WTC11 (cell line): ENCODE data around the gene CDH22. TPM values are rescaled to one million over a fixed set of nuclear protein-coding genes. Genes with fewer than 3 reads are reported as not detected.

ENCODE experiments used
- ATAC-seq: fragments of 200-7000 bp; cut with Tn5 transposase; 2 replicates; pipeline ENCODE4 v1.10.0; 2021; ENCODE audit warnings: mild to moderate bottlenecking, moderate library complexity
- CTCF ChIA-PET: fragments of 300-600 bp; sonication (Branson Sonifier 250); formaldehyde crosslinking; loops from one replicate; lab custom pipeline; 2021; ENCODE audit warnings: antibody characterized with exemption; lab: Charles Lee
- POLR2A ChIA-PET: fragments of 350-600 bp; sonication (Branson Sonifier 250); formaldehyde crosslinking; loops from one replicate; lab custom pipeline; 2021; ENCODE audit warnings: antibody characterized with exemption; lab: Charles Lee
- DNase-seq: peaks from one replicate; pipeline ENCODE4 v3.0.0; 2021; ENCODE audit warnings: low spot score
- H3K27ac Mint-ChIP-seq: 2 replicates; pipeline ENCODE4 v1.8.0; 2021; ENCODE audit warnings: mixed read lengths
- H3K27me3 Mint-ChIP-seq: 2 replicates; pipeline ENCODE4 v1.8.0; 2021; ENCODE audit warnings: low read depth, mild to moderate bottlenecking, moderate library complexity, mixed read lengths
- H3K36me3 Mint-ChIP-seq: 2 replicates; pipeline ENCODE4 v1.8.0; 2021; ENCODE audit warnings: mixed read lengths
- H3K4me1 Mint-ChIP-seq: 2 replicates; pipeline ENCODE4 v1.8.0; 2022; ENCODE audit warnings: mixed read lengths
- H3K4me3 Mint-ChIP-seq: 2 replicates; pipeline ENCODE4 v1.8.0; 2021; ENCODE audit warnings: mild to moderate bottlenecking, moderate library complexity, mixed read lengths
- H3K9me3 Mint-ChIP-seq: 2 replicates; pipeline ENCODE4 v1.8.0; 2021; ENCODE audit warnings: mixed read lengths
- CREB1 ChIP-seq: sonication (generic); formaldehyde crosslinking; IDR thresholded peaks from 2 replicates; pipeline ENCODE4 v1.8.0; 2023; ENCODE audit warnings: mild to moderate bottlenecking, missing genetic modification reagents
- ETV6 ChIP-seq: sonication (generic); formaldehyde crosslinking; IDR thresholded peaks from 2 replicates; pipeline ENCODE4 v1.8.1; 2022; ENCODE audit warnings: mild to moderate bottlenecking, missing genetic modification reagents
- FOXJ3 ChIP-seq: sonication (generic); formaldehyde crosslinking; IDR thresholded peaks from 2 replicates; pipeline ENCODE4 v1.9.0; 2021; ENCODE audit warnings: missing genetic modification reagents, mild to moderate bottlenecking, borderline replicate concordance
- GTF2I ChIP-seq: fragments of 250-450 bp; sonication (Bioruptor Pico); conservative IDR thresholded peaks from 2 replicates; pipeline ENCODE4 v1.4.0; 2021; ENCODE audit warnings: mild to moderate bottlenecking
- JAZF1 ChIP-seq: fragments of 250-450 bp; sonication (Bioruptor Pico); IDR thresholded peaks from 2 replicates; pipeline ENCODE4 v1.9.0; 2021; ENCODE audit warnings: moderate library complexity, mild to moderate bottlenecking, inconsistent platforms
- NFATC4 ChIP-seq: fragments of 250-450 bp; sonication (Bioruptor Pico); IDR thresholded peaks from 2 replicates; pipeline ENCODE4 v1.9.0; 2021; ENCODE audit warnings: mild to moderate bottlenecking
- ZNF232 ChIP-seq: sonication (generic); formaldehyde crosslinking; IDR thresholded peaks from 2 replicates; pipeline ENCODE4 v1.8.0; 2022; ENCODE audit warnings: mild to moderate bottlenecking, missing genetic modification reagents
- ZNF263 ChIP-seq: sonication (generic); formaldehyde crosslinking; IDR thresholded peaks from 2 replicates; pipeline ENCODE4 v1.8.1; 2022; ENCODE audit warnings: low read depth, mild to moderate bottlenecking, moderate library complexity, missing genetic modification reagents
- ZNF317 ChIP-seq: sonication (generic); formaldehyde crosslinking; IDR thresholded peaks from 2 replicates; pipeline ENCODE4 v1.8.1; 2023; ENCODE audit warnings: low read depth, mild to moderate bottlenecking, moderate library complexity, missing genetic modification reagents, borderline replicate concordance
- ZNF671 ChIP-seq: fragments of 250-450 bp; sonication (Bioruptor Pico); IDR thresholded peaks from 2 replicates; pipeline ENCODE4 v1.8.0; 2021; ENCODE audit warnings: mild to moderate bottlenecking
- ZSCAN18 ChIP-seq: fragments of 250-450 bp; sonication (Bioruptor Pico); IDR thresholded peaks from 2 replicates; pipeline ENCODE4 v2.1.2; 2022; ENCODE audit warnings: mild to moderate bottlenecking, moderate library complexity
- total RNA-seq: library from RNA; stranded (reverse); gene quantifications from 3 replicates; pipeline ENCODE4 v1.2.3, GENCODE V29; 2021
- TF ChIP-seq, protein P1 (sequence below): fragments of 250-450 bp; sonication (Bioruptor Pico); IDR thresholded peaks from 2 replicates; pipeline ENCODE4 v1.8.0; 2021; ENCODE audit warnings: mild to moderate bottlenecking
- TF ChIP-seq, protein P2 (sequence below): sonication (generic); formaldehyde crosslinking; IDR thresholded peaks from 2 replicates; pipeline ENCODE4 v1.8.1; 2023; ENCODE audit warnings: mild to moderate bottlenecking, missing genetic modification reagents

CDH22 gene
- total RNA-seq, 1 experiment from 2014 or later: 0.13 TPM

DNA sequence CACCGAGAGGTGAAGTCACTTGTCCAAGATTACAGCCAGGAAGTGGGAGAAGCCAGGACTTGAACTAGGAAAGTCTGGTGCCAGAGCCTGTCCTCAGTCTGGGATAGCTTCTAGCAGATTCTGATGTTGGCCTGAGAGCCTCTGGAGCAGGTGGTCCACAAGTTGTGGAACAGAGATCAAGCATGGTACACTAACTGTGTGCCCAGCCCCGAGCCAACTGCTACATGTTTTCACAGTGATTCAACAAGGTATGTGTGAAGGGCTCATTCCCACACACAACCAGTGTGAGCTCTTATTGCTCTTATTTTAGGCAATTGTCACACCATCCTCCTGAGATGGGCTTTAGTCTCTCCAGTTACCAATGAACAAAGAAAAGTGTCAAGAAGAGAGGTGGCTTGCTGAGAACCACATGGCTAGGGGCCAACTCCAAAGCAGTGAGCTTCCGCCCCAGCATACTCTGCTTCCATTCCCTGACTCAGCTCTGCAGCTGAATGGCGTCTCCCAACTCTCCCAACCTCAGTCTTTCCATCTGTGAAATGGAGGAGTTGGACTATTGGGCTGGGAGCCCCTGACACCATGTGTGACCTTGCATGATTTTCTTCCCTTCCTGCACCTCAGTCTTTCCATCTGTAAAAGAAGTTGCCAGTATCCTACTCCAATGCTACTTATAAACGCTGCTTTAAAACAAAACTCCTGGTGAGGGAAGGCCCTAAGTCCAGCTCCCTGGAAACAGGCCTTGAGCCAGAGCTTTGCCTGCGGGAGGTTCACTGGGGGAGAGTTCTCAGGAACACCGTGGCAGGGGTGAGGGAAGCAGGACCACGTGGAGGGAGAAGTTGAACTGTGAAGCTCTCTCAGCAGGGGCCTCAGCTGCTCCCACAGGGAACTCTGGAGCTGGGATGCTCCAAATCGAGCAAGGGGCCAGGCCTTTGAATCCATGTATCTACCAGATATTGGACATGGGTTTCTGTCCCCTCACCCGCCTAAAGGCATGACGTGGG is 40.9 kb downstream of the CDH22 start (continued):
- TF ChIP-seq, protein P1, sequence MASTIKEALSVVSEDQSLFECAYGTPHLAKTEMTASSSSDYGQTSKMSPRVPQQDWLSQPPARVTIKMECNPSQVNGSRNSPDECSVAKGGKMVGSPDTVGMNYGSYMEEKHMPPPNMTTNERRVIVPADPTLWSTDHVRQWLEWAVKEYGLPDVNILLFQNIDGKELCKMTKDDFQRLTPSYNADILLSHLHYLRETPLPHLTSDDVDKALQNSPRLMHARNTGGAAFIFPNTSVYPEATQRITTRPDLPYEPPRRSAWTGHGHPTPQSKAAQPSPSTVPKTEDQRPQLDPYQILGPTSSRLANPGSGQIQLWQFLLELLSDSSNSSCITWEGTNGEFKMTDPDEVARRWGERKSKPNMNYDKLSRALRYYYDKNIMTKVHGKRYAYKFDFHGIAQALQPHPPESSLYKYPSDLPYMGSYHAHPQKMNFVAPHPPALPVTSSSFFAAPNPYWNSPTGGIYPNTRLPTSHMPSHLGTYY (CRISPR knock-in tag): no peak
- no peak for TF ChIP-seq ZNF317 (CRISPR knock-in tag)
- TF ChIP-seq ZSCAN18: no peak
- TF ChIP-seq, all 79 proteins: peak for 0

DNA sequence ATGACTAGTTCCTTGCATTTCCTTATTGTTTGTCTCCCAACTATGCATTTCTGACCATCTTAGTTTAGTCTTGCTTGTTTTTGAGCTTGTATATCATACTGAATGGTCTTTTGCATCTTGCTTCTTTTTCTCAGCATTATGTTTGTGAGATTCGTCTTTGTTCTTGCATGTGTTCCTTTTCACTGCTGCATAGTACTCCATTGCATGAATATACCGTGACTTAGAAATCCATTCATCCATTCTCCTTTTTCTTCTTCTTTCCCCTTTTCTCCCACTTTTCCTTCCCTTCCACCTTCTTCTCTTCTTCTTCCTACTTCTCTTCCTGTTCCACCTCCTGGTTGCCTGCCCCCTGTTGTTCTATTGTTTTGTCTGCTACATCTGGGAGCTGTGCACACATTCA is 42.8 kb downstream of the CDH22 start:
- ATAC-seq: no peak
- Mint-ChIP-seq H3K27ac (no peak overlapping the region), H3K27me3 (no peaks in the 10 kb centered on the region), H3K4me1 (0 out of 2 replicates have a peak, but pooled peaks cover 3% of the 10 kb centered on the region), H3K36me3 (no peaks in the 10 kb centered on the region), H3K4me3 (no peak overlapping the region), H3K9me3 (peaks cover 6% of the 10 kb centered on the region)
- POLR2A ChIA-PET: no interaction called here
- no peak for DNase-seq
- no peak for TF ChIP-seq CREB1 (CRISPR knock-in tag)
- no peak for TF ChIP-seq ZNF671 (CRISPR knock-in tag)
- no peak for TF ChIP-seq ZSCAN18
- TF ChIP-seq, protein P2, sequence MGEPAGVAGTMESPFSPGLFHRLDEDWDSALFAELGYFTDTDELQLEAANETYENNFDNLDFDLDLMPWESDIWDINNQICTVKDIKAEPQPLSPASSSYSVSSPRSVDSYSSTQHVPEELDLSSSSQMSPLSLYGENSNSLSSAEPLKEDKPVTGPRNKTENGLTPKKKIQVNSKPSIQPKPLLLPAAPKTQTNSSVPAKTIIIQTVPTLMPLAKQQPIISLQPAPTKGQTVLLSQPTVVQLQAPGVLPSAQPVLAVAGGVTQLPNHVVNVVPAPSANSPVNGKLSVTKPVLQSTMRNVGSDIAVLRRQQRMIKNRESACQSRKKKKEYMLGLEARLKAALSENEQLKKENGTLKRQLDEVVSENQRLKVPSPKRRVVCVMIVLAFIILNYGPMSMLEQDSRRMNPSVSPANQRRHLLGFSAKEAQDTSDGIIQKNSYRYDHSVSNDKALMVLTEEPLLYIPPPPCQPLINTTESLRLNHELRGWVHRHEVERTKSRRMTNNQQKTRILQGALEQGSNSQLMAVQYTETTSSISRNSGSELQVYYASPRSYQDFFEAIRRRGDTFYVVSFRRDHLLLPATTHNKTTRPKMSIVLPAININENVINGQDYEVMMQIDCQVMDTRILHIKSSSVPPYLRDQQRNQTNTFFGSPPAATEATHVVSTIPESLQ (CRISPR knock-in tag): no peak
- TF ChIP-seq JAZF1 (CRISPR knock-in tag): no peak
- TF ChIP-seq NFATC4 (CRISPR knock-in tag): no peak
- no peak for TF ChIP-seq ZNF263
- CTCF ChIA-PET: no interaction called here

- Mint-ChIP-seq H3K4me1 (0 out of 2 replicates have a peak, but pooled peaks cover 3% of the 10 kb centered on the region), H3K27me3 (no peaks in the 10 kb centered on the region), H3K27ac (no peak overlapping the region)
- TF ChIP-seq ETV6 (no peak), ZNF232 (CRISPR knock-in tag) (no peak), GTF2I (CRISPR knock-in tag) (no peak), FOXJ3 (CRISPR knock-in tag) (no peak)
- TF ChIP-seq, all 79 proteins: peak for 0
- no peak overlapping the region for H3K4me3 Mint-ChIP-seq
- ATAC-seq (no peak), DNase-seq (no peak)
- H3K9me3 Mint-ChIP-seq: peaks cover 6% of the 10 kb centered on the region
- ChIA-PET CTCF (interaction anchor here (0.7 to 1.2 kb wide), 2 partner anchors 84 to 253 kb away, joined by 3 read pairs; no protein-coding TSS in a partner anchor), POLR2A (no interaction called here)
- no peaks in the 10 kb centered on the region for H3K36me3 Mint-ChIP-seq
These were observed 43.7 kb downstream of the CDH22 start for GRCh38 chr20:46264391-46265266.
